ENCODE measurements around the gene GAK.

- no peak for TF ChIP-seq POLR2A (IDR thresholded peaks at IDR 0.05)
- TF ChIP-seq CTCF (IDR thresholded peaks at IDR 0.05) = no peak
Observed at GRCh38 chr4:804804-805203, 127.3 kb downstream of the GAK start.

Data from right lobe of liver (tissue), 4 donors.